HEK293 (cell line): ENCODE results near the gene CD2AP.

ENCODE experiments used
- GLI4 ChIP-seq: fragments of 450-650 bp; formaldehyde crosslinking; IDR thresholded peaks from 2 replicates; pipeline ENCODE4 v1.5.1; 2016; ENCODE audit warnings: missing biosample characterization, missing genetic modification characterization
- HOXA7 ChIP-seq: sonication (generic); formaldehyde crosslinking; IDR thresholded peaks from 2 replicates; pipeline ENCODE4 v1.8.1; 2022; ENCODE audit warnings: missing genetic modification reagents, borderline replicate concordance
- HOXC10 ChIP-seq: sonication (generic); formaldehyde crosslinking; IDR thresholded peaks from 2 replicates; pipeline ENCODE4 v1.8.1; 2023; ENCODE audit warnings: mild to moderate bottlenecking, missing genetic modification reagents
- PBX3 ChIP-seq: sonication (generic); formaldehyde crosslinking; IDR thresholded peaks from 2 replicates; pipeline ENCODE4 v1.8.1; 2022; ENCODE audit warnings: mild to moderate bottlenecking, moderate library complexity, missing genetic modification reagents
- RBAK ChIP-seq: fragments of 450-650 bp; formaldehyde crosslinking; IDR thresholded peaks from 2 replicates; pipeline ENCODE4 v1.5.1; 2016; ENCODE audit warnings: missing biosample characterization, missing genetic modification characterization
- SALL2 ChIP-seq: fragments of 450-650 bp; formaldehyde crosslinking; IDR thresholded peaks from 2 replicates; pipeline ENCODE4 v1.5.0; 2017; ENCODE audit warnings: missing biosample characterization, mild to moderate bottlenecking, missing genetic modification characterization, borderline replicate concordance
- SETDB1 ChIP-seq: IDR thresholded peaks from one replicate; pipeline ENCODE4 v1.6.1; 2017; ENCODE audit warnings: mild to moderate bottlenecking, low read length, moderate library complexity, mixed read lengths; ENCODE audit not compliant: insufficient read length
- SP2 ChIP-seq: fragments of 450-650 bp; formaldehyde crosslinking; IDR thresholded peaks from 2 replicates; pipeline ENCODE4 v1.5.1; 2016; ENCODE audit warnings: missing biosample characterization, missing genetic modification characterization
- ZBTB8A ChIP-seq: fragments of 450-650 bp; formaldehyde crosslinking; IDR thresholded peaks from 2 replicates; pipeline ENCODE4 v1.5.1; 2016; ENCODE audit warnings: missing biosample characterization, missing genetic modification characterization
- ZFHX2 ChIP-seq: fragments of 450-650 bp; formaldehyde crosslinking; conservative IDR thresholded peaks from 2 replicates; pipeline ENCODE4 v1.5.1; 2016; ENCODE audit warnings: missing biosample characterization, missing genetic modification characterization
- ZFP41 ChIP-seq: fragments of 450-650 bp; formaldehyde crosslinking; IDR thresholded peaks from 2 replicates; pipeline ENCODE4 v1.5.1; 2016; ENCODE audit warnings: missing biosample characterization, missing genetic modification characterization, borderline replicate concordance
- ZIC2 ChIP-seq: fragments of 450-650 bp; formaldehyde crosslinking; IDR thresholded peaks from 2 replicates; pipeline ENCODE4 v1.5.1; 2016; ENCODE audit warnings: missing biosample characterization, missing genetic modification characterization
- ZNF114 ChIP-seq: fragments of 450-650 bp; formaldehyde crosslinking; IDR thresholded peaks from 2 replicates; pipeline ENCODE4 v1.5.0; 2017; ENCODE audit warnings: missing biosample characterization, missing genetic modification characterization
- ZNF121 ChIP-seq: fragments of 450-650 bp; formaldehyde crosslinking; IDR thresholded peaks from 2 replicates; pipeline ENCODE4 v1.5.1; 2016; ENCODE audit warnings: missing biosample characterization, missing genetic modification characterization
- ZNF155 ChIP-seq: fragments of 450-650 bp; formaldehyde crosslinking; IDR thresholded peaks from 2 replicates; pipeline ENCODE4 v1.5.1; 2016; ENCODE audit warnings: missing biosample characterization, missing genetic modification characterization
- ZNF169 ChIP-seq: fragments of 450-650 bp; formaldehyde crosslinking; IDR thresholded peaks from 2 replicates; pipeline ENCODE4 v1.5.1; 2016; ENCODE audit warnings: missing biosample characterization, missing genetic modification characterization
- ZNF184 ChIP-seq: fragments of 450-650 bp; IDR thresholded peaks from 2 replicates; pipeline ENCODE4 v1.5.1; 2018; ENCODE audit warnings: missing biosample characterization, mild to moderate bottlenecking, missing genetic modification characterization
- ZNF211 ChIP-seq: fragments of 450-650 bp; formaldehyde crosslinking; IDR thresholded peaks from 2 replicates; pipeline ENCODE4 v1.5.1; 2016; ENCODE audit warnings: low read depth, missing biosample characterization, missing genetic modification characterization
- ZNF214 ChIP-seq: fragments of 450-650 bp; formaldehyde crosslinking; IDR thresholded peaks from 2 replicates; pipeline ENCODE4 v1.5.1; 2017; ENCODE audit warnings: missing biosample characterization, mild to moderate bottlenecking, missing genetic modification characterization, borderline replicate concordance
- ZNF248 ChIP-seq: fragments of 450-650 bp; formaldehyde crosslinking; IDR thresholded peaks from 2 replicates; pipeline ENCODE4 v1.5.1; 2017; ENCODE audit warnings: missing biosample characterization, missing genetic modification characterization
- ZNF292 ChIP-seq: fragments of 450-650 bp; formaldehyde crosslinking; IDR thresholded peaks from 2 replicates; pipeline ENCODE4 v1.5.1; 2016; ENCODE audit warnings: low read depth, missing biosample characterization, missing genetic modification characterization, borderline replicate concordance
- ZNF341 ChIP-seq: fragments of 450-650 bp; formaldehyde crosslinking; IDR thresholded peaks from 2 replicates; pipeline ENCODE4; 2016; ENCODE audit warnings: low read depth, missing biosample characterization, missing genetic modification characterization
- ZNF37A ChIP-seq: fragments of 450-650 bp; IDR thresholded peaks from 2 replicates; pipeline ENCODE4 v1.5.1; 2018; ENCODE audit warnings: missing biosample characterization, missing genetic modification characterization
- ZNF501 ChIP-seq: fragments of 450-650 bp; formaldehyde crosslinking; IDR thresholded peaks from 2 replicates; pipeline ENCODE4 v1.5.1; 2016; ENCODE audit warnings: missing biosample characterization, missing genetic modification characterization
- ZNF514 ChIP-seq: fragments of 450-650 bp; formaldehyde crosslinking; IDR thresholded peaks from 2 replicates; pipeline ENCODE4 v1.5.1; 2016; ENCODE audit warnings: missing biosample characterization, missing genetic modification characterization
- ZNF560 ChIP-seq: fragments of 450-650 bp; formaldehyde crosslinking; IDR thresholded peaks from 2 replicates; pipeline ENCODE4 v1.5.1; 2017; ENCODE audit warnings: missing biosample characterization, missing genetic modification characterization, borderline replicate concordance
- ZNF677 ChIP-seq: fragments of 450-650 bp; IDR thresholded peaks from 2 replicates; pipeline ENCODE4 v1.5.0; 2018; ENCODE audit warnings: missing biosample characterization, mild to moderate bottlenecking, missing genetic modification characterization, moderate library complexity
- ZNF701 ChIP-seq: fragments of 450-650 bp; formaldehyde crosslinking; IDR thresholded peaks from 2 replicates; pipeline ENCODE4 v1.5.1; 2016; ENCODE audit warnings: missing biosample characterization, missing genetic modification characterization
- ZNF837 ChIP-seq: fragments of 450-650 bp; formaldehyde crosslinking; IDR thresholded peaks from 2 replicates; pipeline ENCODE4 v1.5.1; 2016; ENCODE audit warnings: missing biosample characterization, missing genetic modification characterization
- TF ChIP-seq, protein P1 (sequence below): fragments of 450-650 bp; formaldehyde crosslinking; IDR thresholded peaks from 2 replicates; pipeline ENCODE4 v1.5.0; 2017; ENCODE audit warnings: missing biosample characterization, missing genetic modification characterization, borderline replicate concordance
- TF ChIP-seq, protein P2 (sequence below): fragments of 450-650 bp; formaldehyde crosslinking; IDR thresholded peaks from 2 replicates; pipeline ENCODE4 v1.5.1; 2017; ENCODE audit warnings: missing biosample characterization, missing genetic modification characterization
- TF ChIP-seq, protein P3 (sequence below): fragments of 450-650 bp; formaldehyde crosslinking; IDR thresholded peaks from 2 replicates; pipeline ENCODE4 v1.5.1; 2016; ENCODE audit warnings: missing biosample characterization, missing genetic modification characterization
- TF ChIP-seq, protein P4 (sequence below): fragments of 450-650 bp; formaldehyde crosslinking; IDR thresholded peaks from 2 replicates; pipeline ENCODE4 v1.5.1; 2016; ENCODE audit warnings: missing biosample characterization, missing genetic modification characterization

The CD2AP gene

DNA sequence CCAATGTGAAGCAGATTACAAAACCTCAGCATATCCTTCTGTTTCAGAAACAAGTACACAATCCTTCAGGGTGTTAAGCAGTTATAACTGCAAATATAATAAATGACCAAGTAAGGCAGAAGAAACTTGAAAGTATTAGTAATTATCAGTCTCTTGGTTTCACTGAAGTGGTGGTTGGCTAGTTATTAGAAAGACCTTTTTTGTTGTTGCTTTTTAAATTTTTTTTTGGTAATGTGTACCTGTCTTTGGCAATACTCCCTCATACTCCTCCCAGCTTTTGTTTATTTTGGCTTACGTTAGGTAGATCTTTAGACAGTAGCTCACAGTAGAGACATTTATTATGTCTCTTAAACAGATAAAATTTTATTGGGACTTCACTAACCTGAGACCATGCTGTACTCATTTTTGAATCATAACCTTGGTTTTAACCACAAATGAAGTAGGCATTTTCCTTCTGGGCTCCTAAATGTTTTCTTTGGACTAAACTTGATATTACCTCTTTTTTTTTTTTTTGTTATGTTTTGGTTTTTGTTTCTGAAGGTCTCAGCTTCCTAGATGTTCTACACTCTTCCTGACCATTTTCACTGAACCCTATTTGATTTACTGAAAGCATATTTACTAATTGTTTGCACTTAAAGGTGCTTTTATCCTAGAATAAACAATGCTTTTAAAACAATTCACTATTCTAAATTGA lies 6.4 kb downstream of the CD2AP start (continued):
- TF ChIP-seq ZNF184 (tag by site-specific recombination), result no peak
- TF ChIP-seq ZNF248 (tag by site-specific recombination), result no peak
- TF ChIP-seq SETDB1, result no peak
- TF ChIP-seq ZNF169 (tag by site-specific recombination), result no peak
- peak; percentile 17; the same call in 1 of the 2 replicates for TF ChIP-seq ZNF501 (tag by site-specific recombination)
- TF ChIP-seq, protein P1, sequence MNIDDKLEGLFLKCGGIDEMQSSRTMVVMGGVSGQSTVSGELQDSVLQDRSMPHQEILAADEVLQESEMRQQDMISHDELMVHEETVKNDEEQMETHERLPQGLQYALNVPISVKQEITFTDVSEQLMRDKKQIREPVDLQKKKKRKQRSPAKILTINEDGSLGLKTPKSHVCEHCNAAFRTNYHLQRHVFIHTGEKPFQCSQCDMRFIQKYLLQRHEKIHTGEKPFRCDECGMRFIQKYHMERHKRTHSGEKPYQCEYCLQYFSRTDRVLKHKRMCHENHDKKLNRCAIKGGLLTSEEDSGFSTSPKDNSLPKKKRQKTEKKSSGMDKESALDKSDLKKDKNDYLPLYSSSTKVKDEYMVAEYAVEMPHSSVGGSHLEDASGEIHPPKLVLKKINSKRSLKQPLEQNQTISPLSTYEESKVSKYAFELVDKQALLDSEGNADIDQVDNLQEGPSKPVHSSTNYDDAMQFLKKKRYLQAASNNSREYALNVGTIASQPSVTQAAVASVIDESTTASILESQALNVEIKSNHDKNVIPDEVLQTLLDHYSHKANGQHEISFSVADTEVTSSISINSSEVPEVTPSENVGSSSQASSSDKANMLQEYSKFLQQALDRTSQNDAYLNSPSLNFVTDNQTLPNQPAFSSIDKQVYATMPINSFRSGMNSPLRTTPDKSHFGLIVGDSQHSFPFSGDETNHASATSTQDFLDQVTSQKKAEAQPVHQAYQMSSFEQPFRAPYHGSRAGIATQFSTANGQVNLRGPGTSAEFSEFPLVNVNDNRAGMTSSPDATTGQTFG (tag by site-specific recombination), result no peak
- no peak for TF ChIP-seq GLI4
- TF ChIP-seq ZNF214 (tag by site-specific recombination), result no peak
- peak; percentile 37; the same call in 1 of the 2 replicates for TF ChIP-seq ZBTB8A (tag by site-specific recombination)
- TF ChIP-seq, protein P2, sequence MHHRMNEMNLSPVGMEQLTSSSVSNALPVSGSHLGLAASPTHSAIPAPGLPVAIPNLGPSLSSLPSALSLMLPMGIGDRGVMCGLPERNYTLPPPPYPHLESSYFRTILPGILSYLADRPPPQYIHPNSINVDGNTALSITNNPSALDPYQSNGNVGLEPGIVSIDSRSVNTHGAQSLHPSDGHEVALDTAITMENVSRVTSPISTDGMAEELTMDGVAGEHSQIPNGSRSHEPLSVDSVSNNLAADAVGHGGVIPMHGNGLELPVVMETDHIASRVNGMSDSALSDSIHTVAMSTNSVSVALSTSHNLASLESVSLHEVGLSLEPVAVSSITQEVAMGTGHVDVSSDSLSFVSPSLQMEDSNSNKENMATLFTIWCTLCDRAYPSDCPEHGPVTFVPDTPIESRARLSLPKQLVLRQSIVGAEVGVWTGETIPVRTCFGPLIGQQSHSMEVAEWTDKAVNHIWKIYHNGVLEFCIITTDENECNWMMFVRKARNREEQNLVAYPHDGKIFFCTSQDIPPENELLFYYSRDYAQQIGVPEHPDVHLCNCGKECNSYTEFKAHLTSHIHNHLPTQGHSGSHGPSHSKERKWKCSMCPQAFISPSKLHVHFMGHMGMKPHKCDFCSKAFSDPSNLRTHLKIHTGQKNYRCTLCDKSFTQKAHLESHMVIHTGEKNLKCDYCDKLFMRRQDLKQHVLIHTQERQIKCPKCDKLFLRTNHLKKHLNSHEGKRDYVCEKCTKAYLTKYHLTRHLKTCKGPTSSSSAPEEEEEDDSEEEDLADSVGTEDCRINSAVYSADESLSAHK (tag by site-specific recombination), result peak; percentile 88
- no peak for TF ChIP-seq ZNF677 (tag by site-specific recombination)
- TF ChIP-seq ZNF701, result no peak
- no peak for TF ChIP-seq ZNF837 (tag by site-specific recombination)
- TF ChIP-seq, protein P3, sequence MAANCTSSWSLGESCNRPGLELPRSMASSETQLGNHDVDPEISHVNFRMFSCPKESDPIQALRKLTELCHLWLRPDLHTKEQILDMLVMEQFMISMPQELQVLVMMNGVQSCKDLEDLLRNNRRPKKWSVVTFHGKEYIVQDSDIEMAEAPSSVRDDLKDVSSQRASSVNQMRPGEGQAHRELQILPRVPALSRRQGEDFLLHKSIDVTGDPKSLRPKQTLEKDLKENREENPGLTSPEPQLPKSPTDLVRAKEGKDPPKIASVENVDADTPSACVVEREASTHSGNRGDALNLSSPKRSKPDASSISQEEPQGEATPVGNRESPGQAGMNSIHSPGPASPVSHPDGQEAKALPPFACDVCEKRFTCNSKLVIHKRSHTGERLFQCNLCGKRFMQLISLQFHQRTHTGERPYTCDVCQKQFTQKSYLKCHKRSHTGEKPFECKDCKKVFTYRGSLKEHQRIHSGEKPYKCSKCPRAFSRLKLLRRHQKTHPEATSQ (tag by site-specific recombination), result no peak
- no peak for TF ChIP-seq ZNF114 (tag by site-specific recombination)
- no peak for TF ChIP-seq HOXA7 (CRISPR knock-in tag)
- no peak for TF ChIP-seq ZNF211
- no peak for TF ChIP-seq SP2 (tag by site-specific recombination)
- no peak for TF ChIP-seq ZNF341 (tag by site-specific recombination)
- no peak for TF ChIP-seq HOXC10 (CRISPR knock-in tag)
- 0 out of 2 replicates have a peak, but pooled peaks have one; percentile 34 for TF ChIP-seq ZNF121
- no peak for TF ChIP-seq PBX3
- TF ChIP-seq ZNF37A (tag by site-specific recombination), result no peak
- no peak for TF ChIP-seq ZNF560
- TF ChIP-seq ZFP41, result no peak
- TF ChIP-seq ZNF292 (tag by site-specific recombination), result no peak
- no peak for TF ChIP-seq RBAK (tag by site-specific recombination)
- no peak for TF ChIP-seq ZIC2 (tag by site-specific recombination)
- TF ChIP-seq ZNF514, result no peak
- TF ChIP-seq ZNF155, result no peak
- TF ChIP-seq, protein P4, sequence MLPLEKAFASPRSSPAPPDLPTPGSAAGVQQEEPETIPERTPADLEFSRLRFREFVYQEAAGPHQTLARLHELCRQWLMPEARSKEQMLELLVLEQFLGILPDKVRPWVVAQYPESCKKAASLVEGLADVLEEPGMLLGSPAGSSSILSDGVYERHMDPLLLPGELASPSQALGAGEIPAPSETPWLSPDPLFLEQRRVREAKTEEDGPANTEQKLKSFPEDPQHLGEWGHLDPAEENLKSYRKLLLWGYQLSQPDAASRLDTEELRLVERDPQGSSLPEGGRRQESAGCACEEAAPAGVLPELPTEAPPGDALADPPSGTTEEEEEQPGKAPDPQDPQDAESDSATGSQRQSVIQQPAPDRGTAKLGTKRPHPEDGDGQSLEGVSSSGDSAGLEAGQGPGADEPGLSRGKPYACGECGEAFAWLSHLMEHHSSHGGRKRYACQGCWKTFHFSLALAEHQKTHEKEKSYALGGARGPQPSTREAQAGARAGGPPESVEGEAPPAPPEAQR (tag by site-specific recombination), result no peak
- TF ChIP-seq SALL2 (tag by site-specific recombination), result no peak
- TF ChIP-seq ZFHX2, result no peak
